ENCODE results near the gene PUM2.

The PUM2 gene

GRCh38 chr2:20203521-20204225 lies 147.0 kb downstream of the PUM2 start:
- Histone ChIP-seq H3K79me2 (ENCODE audit: low read length) (no peaks in the 10 kb centered on the region), H4K20me1 (ENCODE audit: insufficient read depth, low read length) (no peaks in the 10 kb centered on the region), H3K4me1 (ENCODE audit: low read length) (peaks cover 3% of the 10 kb centered on the region; the same call in 1 of the 2 replicates), H3K27me3 (ENCODE audit: low read depth, low read length) (no peaks in the 10 kb centered on the region), H3K9ac (ENCODE audit: low read length) (no peak overlapping the region), H3K4me3 (ENCODE audit: low read length) (no peak overlapping the region), H3K36me3 (replicated peaks; ENCODE audit: low read depth, low read length) (no peaks in the 10 kb centered on the region), H3K27ac (ENCODE audit: low read length) (no peak overlapping the region), H2AFZ (ENCODE audit: low read depth, low read length) (no peak overlapping the region), H3K9me3 (ENCODE audit: insufficient read depth, low read length) (no peaks in the 10 kb centered on the region), H3K4me2 (ENCODE audit: low read length) (no peak overlapping the region)
- TF ChIP-seq EZH2phosphoT487 (IDR thresholded peaks at IDR 0.05; ENCODE audit: low read depth): no peak
- no peak for TF ChIP-seq CTCF (IDR thresholded peaks at IDR 0.05; ENCODE audit: low read depth, low read length)

GRCh38 chr2:20203072-20203471 lies 147.6 kb downstream of the PUM2 start:
- Histone ChIP-seq H4K20me1 (ENCODE audit: insufficient read depth, low read length) (no peaks in the 10 kb centered on the region), H3K4me1 (ENCODE audit: low read length) (no peaks in the 10 kb centered on the region), H2AFZ (ENCODE audit: low read depth, low read length) (no peak overlapping the region), H3K9me3 (ENCODE audit: insufficient read depth, low read length) (no peaks in the 10 kb centered on the region), H3K4me3 (ENCODE audit: low read length) (no peak overlapping the region), H3K79me2 (ENCODE audit: low read length) (no peaks in the 10 kb centered on the region), H3K36me3 (replicated peaks; ENCODE audit: low read depth, low read length) (no peaks in the 10 kb centered on the region), H3K27ac (ENCODE audit: low read length) (no peak overlapping the region), H3K9ac (ENCODE audit: low read length) (no peak overlapping the region), H3K27me3 (ENCODE audit: low read depth, low read length) (no peaks in the 10 kb centered on the region), H3K4me2 (ENCODE audit: low read length) (no peak overlapping the region)
- TF ChIP-seq CTCF (IDR thresholded peaks at IDR 0.05; ENCODE audit: low read depth, low read length) (no peak), EZH2phosphoT487 (IDR thresholded peaks at IDR 0.05; ENCODE audit: low read depth) (no peak)

- Histone ChIP-seq H3K79me2 (ENCODE audit: low read length) (no peaks in the 10 kb centered on the region), H3K27ac (ENCODE audit: low read length) (no peak overlapping the region), H3K4me3 (ENCODE audit: low read length) (no peak overlapping the region), H3K27me3 (ENCODE audit: low read depth, low read length) (no peaks in the 10 kb centered on the region), H3K4me2 (ENCODE audit: low read length) (no peak overlapping the region), H3K4me1 (ENCODE audit: low read length) (no peaks in the 10 kb centered on the region), H3K9me3 (ENCODE audit: insufficient read depth, low read length) (no peaks in the 10 kb centered on the region), H2AFZ (ENCODE audit: low read depth, low read length) (no peak overlapping the region), H4K20me1 (ENCODE audit: insufficient read depth, low read length) (no peaks in the 10 kb centered on the region), H3K36me3 (replicated peaks; ENCODE audit: low read depth, low read length) (no peaks in the 10 kb centered on the region), H3K9ac (ENCODE audit: low read length) (no peak overlapping the region)
- TF ChIP-seq EZH2phosphoT487 (IDR thresholded peaks at IDR 0.05; ENCODE audit: low read depth) (no peak), CTCF (IDR thresholded peaks at IDR 0.05; ENCODE audit: low read depth, low read length) (no peak)
These were observed 149.0 kb downstream of the PUM2 start for GRCh38 chr2:20201671-20202070.

- no peak overlapping the region for H3K9ac ChIP-seq (ENCODE audit: low read length)
These were observed 149.7 kb downstream of the PUM2 start for GRCh38 chr2:20200697-20201555.

More at GRCh38 chr2:20200697-20201555, 149.7 kb downstream of the PUM2 start:
- Histone ChIP-seq H3K4me2 (ENCODE audit: low read length) (no peak overlapping the region), H3K9me3 (ENCODE audit: insufficient read depth, low read length) (no peaks in the 10 kb centered on the region), H3K4me1 (ENCODE audit: low read length) (no peaks in the 10 kb centered on the region), H3K27me3 (ENCODE audit: low read depth, low read length) (no peaks in the 10 kb centered on the region), H3K79me2 (ENCODE audit: low read length) (no peaks in the 10 kb centered on the region), H4K20me1 (ENCODE audit: insufficient read depth, low read length) (no peaks in the 10 kb centered on the region), H3K4me3 (ENCODE audit: low read length) (no peak overlapping the region), H2AFZ (ENCODE audit: low read depth, low read length) (no peak overlapping the region), H3K27ac (ENCODE audit: low read length) (no peak overlapping the region), H3K36me3 (replicated peaks; ENCODE audit: low read depth, low read length) (no peaks in the 10 kb centered on the region)
- no peak for TF ChIP-seq EZH2phosphoT487 (IDR thresholded peaks at IDR 0.05; ENCODE audit: low read depth)
- TF ChIP-seq CTCF (IDR thresholded peaks at IDR 0.05; ENCODE audit: low read depth, low read length): no peak

Data from OCI-LY3 (cell line).